ENCODE measurements around the gene ZFYVE26. TPM values are rescaled to one million over a fixed set of nuclear protein-coding genes. Genes with fewer than 3 reads are reported as not detected.
"Not testable (repeated sequence)": the region's sequence is repeated elsewhere in the genome, so short reads cannot be mapped to it uniquely, and the experiment has no call there.

ZFYVE26 gene
- total RNA-seq, 1 experiment from 2014 or later = 13.2 TPM

DNA sequence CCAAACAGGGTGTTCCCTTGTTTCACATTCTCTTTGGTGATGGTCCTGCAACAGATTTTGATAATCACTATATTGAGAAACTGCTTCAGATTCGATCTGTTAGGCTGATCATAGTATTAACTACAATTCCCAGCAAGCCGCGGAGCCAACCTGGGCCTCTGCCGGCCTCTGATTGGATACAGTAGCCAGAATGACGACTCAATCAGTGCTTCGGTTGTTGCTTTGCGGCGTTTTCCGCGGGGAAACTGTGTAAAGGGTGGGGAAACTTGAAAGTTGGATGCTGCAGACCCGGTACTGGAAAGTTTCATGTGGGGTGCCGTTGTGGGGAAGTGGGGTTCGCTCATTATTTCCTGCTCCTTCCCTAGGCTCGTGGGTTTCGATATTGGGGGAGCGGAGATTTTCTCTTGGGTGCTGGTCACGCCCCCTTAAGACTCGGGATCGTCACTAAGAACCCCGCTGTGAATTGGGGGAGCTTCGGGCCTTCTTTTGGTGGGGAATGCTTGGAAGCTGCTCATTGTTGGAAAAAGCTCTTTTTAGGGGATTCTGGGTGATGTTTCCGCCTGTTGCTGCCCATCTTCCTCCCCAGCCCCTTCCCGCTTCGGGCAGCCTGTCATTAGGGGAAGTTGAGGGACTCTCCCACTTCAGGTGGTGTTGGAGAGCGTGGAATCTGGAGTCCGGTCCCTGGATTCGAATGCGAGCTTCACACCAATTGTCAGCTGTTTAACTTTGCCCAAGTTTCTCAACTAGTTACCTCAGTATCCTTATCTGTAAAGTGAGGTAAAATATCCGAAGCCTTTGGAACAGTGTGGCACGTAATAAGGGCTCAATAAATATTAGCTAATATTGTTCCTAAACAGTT lies 3.4 kb upstream of the ZFYVE26 start, which contains the start of gene RAD51B:
Gene RAD51B, plus strand, starts transcription at position 217 of the 859 bp plus-strand sequence.
- DNase-seq (ENCODE audit: low read depth, low spot score) (peak; percentile 75), ATAC-seq (peak; percentile 71)
- ChIA-PET POLR2A (no interaction called here), CTCF (no interaction called here), RAD21 (ENCODE audit: low non-redundant PET in 1 of 2, low total read pairs in 2 of 2, uncharacterized antibody in 2 of 2, unreplicated experiment in 2 of 2) (no interaction called here)
- BruUV-seq (replicated peaks) = TSS peak; percentile 72
- H3K4me3 ChIP-seq (replicated peaks in 1 of 2; ENCODE audit: low read depth in 1 of 2, low read length in 2 of 2) = peak within 1 kb of the TSS; percentile 80 to 93
- peaks cover 6 to 25% of the 10 kb centered on the region in 2 experiments; a peak in 3 of 4 replicates for H3K4me1 ChIP-seq (ENCODE audit: control insufficient read depth in 1 of 2, insufficient read depth in 2 of 2, low read length in 2 of 2)
- H3K36me3 ChIP-seq (ENCODE audit: control insufficient read depth in 1 of 2, insufficient read depth in 2 of 2, low read length in 2 of 2) = no peaks in the 10 kb centered on the region
- intact Hi-C loops (cut with micrococcal nuclease) = no loop called here
- H3K79me2 ChIP-seq (ENCODE audit: insufficient read depth, low read length) = peaks cover 13% of the 10 kb centered on the region; the same call in 1 of the 2 replicates
- no peak for TF ChIP-seq JUND (IDR thresholded peaks at IDR 0.05)
- TF ChIP-seq SP1 (IDR thresholded peaks at IDR 0.05; ENCODE audit: low read depth) = peak; percentile 99
- TF ChIP-seq, protein P1, sequence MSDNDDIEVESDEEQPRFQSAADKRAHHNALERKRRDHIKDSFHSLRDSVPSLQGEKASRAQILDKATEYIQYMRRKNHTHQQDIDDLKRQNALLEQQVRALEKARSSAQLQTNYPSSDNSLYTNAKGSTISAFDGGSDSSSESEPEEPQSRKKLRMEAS (IDR thresholded peaks at IDR 0.05) = 0 out of 2 replicates have a peak, but pooled peaks have one; percentile 15
- peak; percentile 13 for TF ChIP-seq TCF7L2 (IDR thresholded peaks at IDR 0.05; ENCODE audit: borderline replicate concordance, extremely low read depth, insufficient read depth, insufficient read length)
- TF ChIP-seq EZH2phosphoT487 (IDR thresholded peaks at IDR 0.05; ENCODE audit: borderline replicate concordance) = no peak
- TF ChIP-seq YY1 (IDR thresholded peaks at IDR 0.05; ENCODE audit: extremely low read depth, insufficient replicate concordance, low read depth, low read length) = no peak
- no peaks in the 10 kb centered on the region for H3K9me3 ChIP-seq (ENCODE audit: control insufficient read depth in 1 of 2, insufficient read depth in 1 of 2, low read depth in 1 of 2, low read length in 2 of 2)
- H3K27me3 ChIP-seq (ENCODE audit: insufficient read depth, low read length) = no peaks in the 10 kb centered on the region
- no peaks in the 10 kb centered on the region for H4K20me1 ChIP-seq (ENCODE audit: insufficient read depth)
- no peaks in the 10 kb centered on the region for H3K9me2 ChIP-seq (ENCODE audit: insufficient read depth)
- H3K4me2 ChIP-seq (ENCODE audit: low read length) = peak within 1 kb of the TSS; percentile 92
- H3K27ac ChIP-seq (ENCODE audit: low read depth, low read length) = peak within 1 kb of the TSS; percentile 6; the same call in 1 of the 2 replicates
- H2AFZ ChIP-seq (ENCODE audit: low read depth, low read length, poor library complexity, severe bottlenecking) = peak within 1 kb of the TSS; percentile 88
- peak within 1 kb of the TSS; percentile 79 for H3K9ac ChIP-seq (ENCODE audit: low read length)

DNA sequence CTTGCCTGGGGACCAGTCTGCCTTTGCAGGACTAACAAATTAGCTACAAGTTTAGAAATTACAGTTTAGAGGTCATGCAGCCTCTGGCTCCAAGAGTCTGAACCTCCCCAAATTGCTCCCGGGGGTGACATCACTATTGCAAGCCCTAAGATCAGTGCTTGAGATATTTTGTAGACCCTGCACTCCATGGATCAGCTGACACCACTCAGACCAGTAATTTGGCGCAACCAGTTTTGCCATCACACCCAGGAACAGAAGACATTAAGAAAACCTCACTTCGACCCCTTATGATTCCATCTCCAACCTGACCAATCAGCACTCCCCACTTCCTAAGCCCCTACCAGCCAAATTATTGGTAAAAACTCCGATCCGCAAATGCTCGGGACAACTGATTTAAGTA lies 2.1 kb upstream of the ZFYVE26 start:
- CTCF ChIA-PET = interaction anchor here (0.6 kb wide), 1 partner anchor 996 kb away, joined by 3 read pairs; no protein-coding TSS in a partner anchor
- H3K9ac ChIP-seq (ENCODE audit: low read length); H3K36me3 ChIP-seq (ENCODE audit: control insufficient read depth in 1 of 2, insufficient read depth in 2 of 2, low read length in 2 of 2); RAD21 ChIA-PET (ENCODE audit: low non-redundant PET in 1 of 2, low total read pairs in 2 of 2, uncharacterized antibody in 2 of 2, unreplicated experiment in 2 of 2); H4K20me1 ChIP-seq (ENCODE audit: insufficient read depth); H3K27me3 ChIP-seq (ENCODE audit: insufficient read depth, low read length); H3K4me2 ChIP-seq (ENCODE audit: low read length); H3K4me3 ChIP-seq (replicated peaks in 1 of 2; ENCODE audit: low read depth in 1 of 2, low read length in 2 of 2); H3K27ac ChIP-seq (ENCODE audit: low read depth, low read length); DNase-seq (ENCODE audit: low read depth, low spot score); ATAC-seq; POLR2A ChIA-PET; intact Hi-C loops (cut with micrococcal nuclease); H2AFZ ChIP-seq (ENCODE audit: low read depth, low read length, poor library complexity, severe bottlenecking); BruUV-seq (replicated peaks); H3K9me3 ChIP-seq (ENCODE audit: control insufficient read depth in 1 of 2, insufficient read depth in 1 of 2, low read depth in 1 of 2, low read length in 2 of 2); H3K9me2 ChIP-seq (ENCODE audit: insufficient read depth): not testable (repeated sequence)
- H3K4me1 ChIP-seq (ENCODE audit: control insufficient read depth in 1 of 2, insufficient read depth in 2 of 2, low read length in 2 of 2) = peaks cover 6 to 25% of the 10 kb centered on the region in 2 experiments; a peak in 3 of 4 replicates
- H3K79me2 ChIP-seq (ENCODE audit: insufficient read depth, low read length) = peaks cover 13% of the 10 kb centered on the region; the same call in 1 of the 2 replicates
